ENCODE results near the gene ANKRD6.

ANKRD6 gene

GRCh38 chr6:89509777-89510281 lies 76.9 kb downstream of the ANKRD6 start:
- in situ Hi-C loops (cut with HindIII; ENCODE audit: low sequenced_read_pairs) = no loop called here
- H3K4me3 ChIP-seq (ENCODE audit: low read depth, low read length) = no peak overlapping the region
- DNase-seq (ENCODE audit: low read depth, low spot score) = no peak
- TF ChIP-seq CTCF (IDR thresholded peaks at IDR 0.05; ENCODE audit: low read depth, low read length) = no peak

- in situ Hi-C loops (cut with HindIII; ENCODE audit: low sequenced_read_pairs) = no loop called here
- DNase-seq (ENCODE audit: low read depth, low spot score) = no peak
- H3K4me3 ChIP-seq (ENCODE audit: low read depth, low read length) = no peak overlapping the region
- no peak for TF ChIP-seq CTCF (IDR thresholded peaks at IDR 0.05; ENCODE audit: low read depth, low read length)
Observed at GRCh38 chr6:89510393-89510792, 77.4 kb downstream of the ANKRD6 start.

GRCh38 chr6:89518352-89519055 lies 85.6 kb downstream of the ANKRD6 start:
- in situ Hi-C loops (cut with HindIII; ENCODE audit: low sequenced_read_pairs) = no loop called here
- TF ChIP-seq CTCF (IDR thresholded peaks at IDR 0.05; ENCODE audit: low read depth, low read length) = no peak
- H3K4me3 ChIP-seq (ENCODE audit: low read depth, low read length) = no peak overlapping the region
- no peak for DNase-seq (ENCODE audit: low read depth, low spot score)

GRCh38 chr6:89520736-89521135 lies 87.8 kb downstream of the ANKRD6 start:
- no peak for TF ChIP-seq CTCF (IDR thresholded peaks at IDR 0.05; ENCODE audit: low read depth, low read length)
- in situ Hi-C loops (cut with HindIII; ENCODE audit: low sequenced_read_pairs) = no loop called here
- H3K4me3 ChIP-seq (ENCODE audit: low read depth, low read length) = no peak overlapping the region
- DNase-seq (ENCODE audit: low read depth, low spot score) = no peak

- no peak for DNase-seq (ENCODE audit: low read depth, low spot score)
- H3K4me3 ChIP-seq (ENCODE audit: low read depth, low read length) = no peak overlapping the region
- in situ Hi-C loops (cut with HindIII; ENCODE audit: low sequenced_read_pairs) = no loop called here
- TF ChIP-seq CTCF (IDR thresholded peaks at IDR 0.05; ENCODE audit: low read depth, low read length) = no peak
Observed at GRCh38 chr6:89522778-89523177, 89.8 kb downstream of the ANKRD6 start.

- in situ Hi-C loops (cut with HindIII; ENCODE audit: low sequenced_read_pairs) = no loop called here
- TF ChIP-seq CTCF (IDR thresholded peaks at IDR 0.05; ENCODE audit: low read depth, low read length) = no peak
- H3K4me3 ChIP-seq (ENCODE audit: low read depth, low read length) = no peak overlapping the region
- DNase-seq (ENCODE audit: low read depth, low spot score) = no peak
Observed at GRCh38 chr6:89525786-89526562, 93.0 kb downstream of the ANKRD6 start.

Data from astrocyte of the spinal cord (primary cell).